Ectodermal cell (in vitro differentiated cells): Measurements from ENCODE around the gene URGCP.
A peak's percentile ranks its signal among the peaks of the same experiment; 100 is the strongest.

Source experiments
- H3K27ac ChIP-seq: 2 replicates; pipeline ENCODE4 v1.7.0; 2013; ENCODE audit warnings: mild to moderate bottlenecking, low read depth, low read length; ENCODE audit not compliant: insufficient read depth, poor library complexity, severe bottlenecking
- H3K27me3 ChIP-seq: 2 replicates; pipeline ENCODE4 v1.7.0; 2013; ENCODE audit warnings: mild to moderate bottlenecking, low read length; ENCODE audit not compliant: insufficient read depth, control insufficient read depth, poor library complexity, severe bottlenecking
- H3K36me3 ChIP-seq: one replicate; pipeline ENCODE4 v1.7.0; 2013; ENCODE audit warnings: low read length; ENCODE audit not compliant: control insufficient read depth, insufficient read depth
- H3K4me1 ChIP-seq: one replicate; pipeline ENCODE4 v1.7.0; 2013; ENCODE audit warnings: low read length; ENCODE audit not compliant: control insufficient read depth, insufficient read depth
- H3K4me3 ChIP-seq: 2 replicates; pipeline ENCODE4 v1.7.0; 2013; ENCODE audit warnings: low read depth, low read length, control low read depth; ENCODE audit not compliant: insufficient read depth
- H3K9me3 ChIP-seq: 2 replicates; pipeline ENCODE4 v1.7.0; 2013; ENCODE audit warnings: mild to moderate bottlenecking, low read length, moderate library complexity; ENCODE audit not compliant: control insufficient read depth
- WGBS, 2 experiments: methylation state at CpG; one replicate each; pipeline ENCODE4 v1.1.7; 2013; ENCODE audit warnings: missing lambda C conversion rate in 2 of 2; 5-methylcytosine and 5-hydroxymethylcytosine counted together

URGCP gene

DNA sequence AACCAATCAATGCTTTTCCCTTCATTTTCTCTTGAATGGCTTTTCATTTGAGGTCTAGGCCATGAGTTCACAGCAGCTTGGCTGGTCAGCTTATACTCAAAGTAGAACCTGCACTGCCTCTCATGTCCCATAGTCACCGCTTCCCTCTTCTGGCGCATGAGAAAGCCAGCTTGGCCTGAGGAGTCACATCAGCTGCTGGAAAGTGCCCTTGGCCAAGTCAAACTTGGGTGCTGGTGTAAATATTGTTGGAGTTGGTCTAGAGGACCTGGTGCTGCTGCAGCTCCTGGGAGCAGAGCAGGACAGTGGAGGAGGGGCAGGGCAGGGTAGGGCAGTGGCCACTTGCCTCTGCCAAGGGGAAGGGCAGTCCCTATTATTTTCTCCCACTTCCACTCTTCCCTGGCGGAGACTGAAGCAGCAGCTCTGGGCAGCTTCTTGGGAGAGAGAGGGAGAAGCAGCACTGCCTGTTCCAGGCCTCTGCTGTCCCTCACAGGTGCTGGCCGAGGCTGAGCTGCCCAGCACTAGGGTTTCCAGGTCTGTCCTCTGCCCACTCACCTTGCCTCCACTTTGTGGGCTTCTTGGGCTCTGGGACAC is 32.6 kb upstream of the URGCP start:
- no peaks in the 10 kb centered on the region for H3K9me3 ChIP-seq
- 91 to 94% methylated on average over 4 of the region's 4 CpGs for WGBS, 2 experiments
- no peaks in the 10 kb centered on the region for H3K27me3 ChIP-seq
- H3K4me1 ChIP-seq = no peaks in the 10 kb centered on the region
- no peak overlapping the region for H3K4me3 ChIP-seq
- H3K36me3 ChIP-seq = no peaks in the 10 kb centered on the region
- no peak overlapping the region for H3K27ac ChIP-seq

DNA sequence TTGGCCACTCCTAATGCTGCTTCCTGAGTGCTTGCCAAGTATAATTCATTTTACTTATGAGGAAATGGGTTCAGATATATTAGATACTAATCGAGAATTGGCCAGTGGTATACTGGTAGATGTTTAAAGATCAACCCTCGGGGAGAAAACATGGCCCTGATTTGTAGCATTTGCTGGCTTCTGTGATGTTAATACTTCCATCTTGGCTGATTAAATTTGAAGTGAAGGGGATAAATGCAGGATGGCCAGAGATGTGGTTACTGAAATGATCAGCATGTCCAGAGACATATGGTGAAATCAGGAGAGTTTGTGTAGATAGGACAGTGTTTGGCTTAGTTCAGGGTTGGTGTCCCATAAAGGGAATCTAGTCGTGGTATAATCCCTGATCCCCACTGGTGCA is 31.0 kb upstream of the URGCP start:
- H3K36me3 ChIP-seq = no peaks in the 10 kb centered on the region
- 90 to 94% methylated on average over 3 of the region's 3 CpGs for WGBS, 2 experiments
- no peak overlapping the region for H3K4me3 ChIP-seq

DNA sequence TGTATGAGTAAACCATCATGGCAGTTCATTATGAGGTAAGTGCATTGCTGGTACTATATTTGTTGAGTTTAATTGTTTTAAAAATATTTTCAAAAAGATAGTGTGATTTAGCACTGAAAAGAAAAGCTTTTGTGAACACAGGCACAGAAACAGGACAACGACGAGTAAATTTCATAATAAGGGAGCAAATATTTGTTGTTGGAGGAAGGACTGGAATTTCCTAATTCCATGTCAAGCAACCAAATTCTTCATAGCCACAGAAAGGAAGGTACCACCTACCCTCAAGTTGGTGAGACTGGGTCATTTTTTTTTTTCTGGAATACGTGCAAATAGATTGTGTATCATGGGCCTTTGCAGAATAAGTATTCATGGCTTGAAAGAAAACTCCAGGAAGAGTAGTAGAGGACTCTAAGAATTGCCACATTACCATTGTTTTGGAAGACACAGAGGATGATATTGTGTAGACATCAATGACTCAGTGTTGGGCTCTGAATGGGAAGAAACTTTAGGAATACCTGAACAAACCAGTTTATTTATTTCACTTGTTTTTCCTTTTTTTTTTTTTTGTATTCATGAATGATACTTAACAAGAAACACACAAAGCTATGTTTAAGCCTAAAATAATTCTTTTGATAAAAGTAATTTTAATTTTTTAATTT is 27.6 kb upstream of the URGCP start:
- Histone ChIP-seq H3K4me3 (no peak overlapping the region), H3K27ac (no peak overlapping the region), H3K4me1 (no peaks in the 10 kb centered on the region), H3K36me3 (no peaks in the 10 kb centered on the region), H3K27me3 (no peaks in the 10 kb centered on the region), H3K9me3 (no peaks in the 10 kb centered on the region)
- 94 to 97% methylated on average over 3 of the region's 3 CpGs for WGBS, 2 experiments

More for the DNA sequence above, 31.0 kb upstream of the URGCP start:
- H3K9me3 ChIP-seq = no peaks in the 10 kb centered on the region
- no peaks in the 10 kb centered on the region for H3K4me1 ChIP-seq
- H3K27ac ChIP-seq = no peak overlapping the region
- H3K27me3 ChIP-seq = no peaks in the 10 kb centered on the region

DNA sequence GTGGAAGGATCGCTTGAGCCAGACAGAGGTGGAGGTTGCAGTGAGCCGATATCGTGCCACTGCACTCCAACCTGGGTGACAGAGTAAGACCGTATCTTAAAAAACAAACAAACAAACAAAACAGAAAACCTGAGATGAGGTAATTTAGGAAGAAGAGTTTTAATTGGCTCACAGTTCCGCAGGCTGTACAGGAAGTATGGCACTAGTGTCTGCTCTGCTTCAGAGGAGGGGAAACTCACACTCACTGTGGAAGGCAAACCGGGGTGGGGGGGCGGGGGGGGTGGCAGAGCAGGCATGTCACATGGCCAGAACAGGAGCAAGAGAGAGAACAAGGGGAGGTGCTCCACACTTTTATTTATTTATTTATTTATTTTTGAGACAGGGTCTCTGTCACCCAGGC is 24.9 kb upstream of the URGCP start:
- Histone ChIP-seq H3K4me3 (no peak overlapping the region), H3K27ac (no peak overlapping the region), H3K36me3 (no peaks in the 10 kb centered on the region), H3K4me1 (peaks cover 4% of the 10 kb centered on the region), H3K27me3 (peaks cover 5% of the 10 kb centered on the region), H3K9me3 (no peaks in the 10 kb centered on the region)
- WGBS, 2 experiments = 85 to 88% methylated on average over 6 to 7 of the region's 7 CpGs

DNA sequence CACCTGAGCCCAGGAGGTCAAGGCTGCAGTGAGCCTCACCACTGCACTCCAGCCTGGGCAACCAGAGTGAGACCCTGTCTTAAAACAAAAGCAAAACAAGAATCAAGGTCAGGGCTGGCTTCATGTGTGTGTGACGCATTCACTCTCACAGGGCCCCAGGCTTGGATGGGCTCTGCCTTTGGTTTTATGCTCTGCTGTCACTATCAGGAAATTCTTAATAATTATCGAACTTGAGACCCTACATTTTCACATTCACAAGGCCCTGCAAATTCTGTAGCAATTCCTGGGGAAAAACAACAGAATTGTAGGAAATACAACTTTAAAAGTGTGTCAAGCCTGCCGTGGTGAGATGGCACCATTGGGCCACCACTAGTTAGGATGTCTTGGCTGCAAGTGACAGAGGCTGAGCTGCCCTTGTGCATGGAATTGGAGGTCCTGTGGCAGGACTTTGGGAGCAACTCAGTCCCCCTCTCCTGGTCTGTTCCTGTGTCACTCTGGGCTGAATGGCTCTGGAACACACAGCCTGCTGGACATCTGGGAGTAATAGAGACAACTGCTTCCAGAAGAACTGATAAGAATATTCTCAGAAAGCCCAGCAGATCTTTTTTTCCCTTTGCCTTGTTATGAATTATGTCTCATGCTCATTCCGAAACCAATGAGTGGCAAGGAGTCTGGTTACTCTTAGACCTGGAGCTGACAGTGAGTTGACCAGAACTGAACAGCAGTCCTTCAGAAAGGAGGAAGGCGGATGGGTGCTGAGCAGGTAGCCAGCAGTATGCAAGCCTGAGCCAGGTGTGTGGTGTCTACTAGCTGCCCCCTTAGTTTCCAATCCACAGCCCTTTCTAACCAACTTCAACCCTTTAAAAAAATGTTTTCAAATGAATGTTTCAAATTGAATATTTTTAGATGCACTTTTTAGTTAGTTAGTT is 23.4 kb upstream of the URGCP start:
- Histone ChIP-seq H3K36me3 (no peaks in the 10 kb centered on the region), H3K27ac (no peak overlapping the region), H3K27me3 (peaks cover 12% of the 10 kb centered on the region), H3K9me3 (no peaks in the 10 kb centered on the region), H3K4me1 (peaks cover 4% of the 10 kb centered on the region), H3K4me3 (no peak overlapping the region)
- 90% methylated on average over 5 of the region's 5 CpGs for WGBS, 2 experiments

DNA sequence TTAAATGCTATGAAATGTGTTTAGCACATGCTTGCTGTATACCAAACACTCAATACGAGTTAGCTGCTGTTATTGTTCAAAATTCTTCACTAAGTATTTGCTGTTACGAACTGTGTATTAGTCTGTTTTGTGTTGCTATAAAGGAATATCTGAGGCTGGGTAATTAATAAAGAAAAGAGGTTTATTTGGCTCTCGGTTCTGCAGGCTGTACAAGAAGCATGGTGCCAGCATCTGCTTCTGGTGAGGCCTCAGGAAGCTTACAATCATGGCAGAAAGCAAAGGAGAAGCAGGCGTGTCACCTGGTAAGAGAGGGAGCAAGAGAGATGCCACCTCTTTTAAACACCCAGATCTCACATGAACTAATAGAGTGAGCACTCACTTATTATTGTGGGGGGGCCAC is 21.4 kb upstream of the URGCP start:
- H3K36me3 ChIP-seq = no peaks in the 10 kb centered on the region
- 98 to 99% methylated on average over 3 to 4 of the region's 4 CpGs for WGBS, 2 experiments
- no peak overlapping the region for H3K27ac ChIP-seq
- H3K27me3 ChIP-seq = peaks cover 12% of the 10 kb centered on the region
- peaks cover 4% of the 10 kb centered on the region for H3K4me1 ChIP-seq
- no peak overlapping the region for H3K4me3 ChIP-seq
- H3K9me3 ChIP-seq = no peaks in the 10 kb centered on the region

DNA sequence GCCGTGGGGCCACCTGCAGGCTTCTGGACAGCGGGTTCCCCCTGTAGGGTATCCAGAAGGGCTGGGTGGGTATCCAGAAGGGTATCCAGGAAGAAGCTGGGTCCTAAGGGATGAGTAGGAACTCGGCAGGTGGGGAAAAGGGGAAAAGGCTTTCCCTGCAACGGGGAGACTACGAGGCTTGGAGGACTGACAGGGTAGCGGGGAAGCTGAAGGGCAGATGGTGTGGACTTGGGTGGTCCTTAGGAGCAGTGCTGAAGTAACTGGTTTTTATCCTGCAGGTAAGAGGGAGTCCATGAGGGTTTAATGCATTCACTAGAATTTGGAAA is 20.4 kb upstream of the URGCP start:
- no peaks in the 10 kb centered on the region for H3K36me3 ChIP-seq
- 7 to 13% methylated on average over 6 of the region's 6 CpGs for WGBS, 2 experiments
- peak overlapping the region; percentile 38 for H3K27ac ChIP-seq
- H3K4me1 ChIP-seq = peaks cover 4% of the 10 kb centered on the region
- H3K4me3 ChIP-seq = peak overlapping the region; percentile 64
- no peaks in the 10 kb centered on the region for H3K9me3 ChIP-seq
- peaks cover 12% of the 10 kb centered on the region for H3K27me3 ChIP-seq

DNA sequence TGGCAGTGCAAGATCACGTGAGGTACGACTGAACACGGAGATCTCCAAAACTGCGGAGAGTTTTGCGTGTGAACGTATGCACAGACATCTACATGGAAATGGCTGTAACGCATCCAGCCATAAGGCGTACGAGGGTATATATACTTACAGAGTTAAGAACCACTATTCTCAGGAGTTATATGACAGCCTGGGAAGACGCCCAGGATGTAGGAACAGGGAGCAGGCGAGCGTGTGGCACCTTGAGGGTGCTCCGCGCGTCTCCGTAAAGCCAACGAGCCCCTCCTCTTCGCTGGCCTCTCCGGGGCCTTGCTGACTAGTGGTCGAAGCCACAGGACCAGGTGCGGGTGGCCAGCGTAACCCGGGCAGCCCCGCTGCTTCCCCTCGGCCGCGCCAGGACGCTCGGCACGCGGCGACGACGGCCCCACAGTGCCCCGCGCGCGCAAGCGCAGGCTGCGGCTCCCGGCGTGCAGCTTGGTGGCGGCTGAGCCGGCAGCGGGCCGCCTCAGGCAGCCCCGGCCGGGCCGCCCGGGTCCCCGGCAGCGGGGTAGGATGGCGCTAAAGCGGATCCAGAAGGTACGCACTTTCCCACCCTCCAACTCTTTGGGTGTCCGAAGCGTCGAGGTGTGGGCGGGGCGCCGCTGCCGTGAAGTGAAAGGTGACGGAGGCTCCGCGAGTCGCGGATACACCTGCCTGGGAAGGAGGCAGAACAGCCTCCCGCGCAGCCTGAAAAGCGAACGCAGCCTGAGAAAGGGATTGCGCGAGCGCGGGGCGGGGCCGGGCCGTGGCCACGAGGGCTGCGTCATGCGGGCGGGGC is 19.8 kb upstream of the URGCP start, which contains the start of gene UBE2D4:
Gene UBE2D4 (plus strand): TSS at position 453 of the 814 bp plus-strand sequence. CDS start 97 bp downstream, at position 550.
- Histone ChIP-seq H3K36me3 (no peaks in the 10 kb centered on the region), H3K27ac (peak within 1 kb of the TSS; percentile 38), H3K4me3 (peak within 1 kb of the TSS; percentile 64), H3K4me1 (peaks cover 4% of the 10 kb centered on the region), H3K9me3 (no peaks in the 10 kb centered on the region), H3K27me3 (peaks cover 12% of the 10 kb centered on the region)
- 8 to 9% methylated on average over 82 of the region's 82 CpGs for WGBS, 2 experiments

DNA sequence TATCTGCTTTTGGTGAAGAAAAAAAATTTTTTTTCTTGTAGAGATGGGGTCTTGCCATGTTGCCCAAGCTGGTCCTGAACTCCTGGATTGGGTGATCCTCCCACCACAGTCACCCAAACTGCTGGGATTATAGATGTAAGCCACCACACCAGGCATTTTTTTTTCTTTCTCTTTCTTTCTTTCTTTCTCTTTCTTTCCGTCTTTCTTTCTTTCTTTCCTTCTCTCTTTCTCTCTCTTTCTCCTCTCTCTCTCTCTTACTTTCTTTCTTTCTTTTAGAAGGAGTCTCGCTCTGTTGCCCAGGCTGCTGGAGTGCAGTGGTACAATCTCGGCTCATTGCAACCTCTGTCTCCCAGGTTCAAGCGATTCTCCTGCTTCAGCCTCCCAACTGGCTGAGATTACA is 16.3 kb upstream of the URGCP start:
- 93 to 98% methylated on average over 4 of the region's 4 CpGs for WGBS, 2 experiments
- Histone ChIP-seq H3K27ac (no peak overlapping the region), H3K36me3 (no peaks in the 10 kb centered on the region), H3K4me3 (no peak overlapping the region), H3K27me3 (peaks cover 12% of the 10 kb centered on the region), H3K4me1 (peaks cover 4% of the 10 kb centered on the region), H3K9me3 (no peaks in the 10 kb centered on the region)
